Measurements from ENCODE around the gene SYCE3.

DNA sequence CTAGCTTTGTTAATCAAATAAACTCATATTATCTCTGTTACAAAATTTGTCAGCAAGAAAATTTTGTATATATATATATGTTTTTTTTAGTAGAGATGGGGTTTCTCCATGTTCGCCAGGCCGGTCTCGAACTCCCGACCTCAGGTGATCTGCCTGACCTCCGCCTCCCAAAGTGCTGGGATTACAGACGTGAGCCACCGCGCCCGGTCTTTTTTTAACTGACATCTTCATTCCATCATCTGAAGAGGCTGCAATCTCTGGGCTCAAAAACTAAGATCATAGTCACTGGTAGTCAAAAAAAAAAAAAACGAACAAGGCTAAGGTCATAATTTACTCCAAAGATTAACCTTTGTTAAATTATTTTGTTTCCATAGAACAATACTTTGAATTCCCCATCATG is 22.3 kb downstream of the SYCE3 start:
- TF ChIP-seq, protein P1, sequence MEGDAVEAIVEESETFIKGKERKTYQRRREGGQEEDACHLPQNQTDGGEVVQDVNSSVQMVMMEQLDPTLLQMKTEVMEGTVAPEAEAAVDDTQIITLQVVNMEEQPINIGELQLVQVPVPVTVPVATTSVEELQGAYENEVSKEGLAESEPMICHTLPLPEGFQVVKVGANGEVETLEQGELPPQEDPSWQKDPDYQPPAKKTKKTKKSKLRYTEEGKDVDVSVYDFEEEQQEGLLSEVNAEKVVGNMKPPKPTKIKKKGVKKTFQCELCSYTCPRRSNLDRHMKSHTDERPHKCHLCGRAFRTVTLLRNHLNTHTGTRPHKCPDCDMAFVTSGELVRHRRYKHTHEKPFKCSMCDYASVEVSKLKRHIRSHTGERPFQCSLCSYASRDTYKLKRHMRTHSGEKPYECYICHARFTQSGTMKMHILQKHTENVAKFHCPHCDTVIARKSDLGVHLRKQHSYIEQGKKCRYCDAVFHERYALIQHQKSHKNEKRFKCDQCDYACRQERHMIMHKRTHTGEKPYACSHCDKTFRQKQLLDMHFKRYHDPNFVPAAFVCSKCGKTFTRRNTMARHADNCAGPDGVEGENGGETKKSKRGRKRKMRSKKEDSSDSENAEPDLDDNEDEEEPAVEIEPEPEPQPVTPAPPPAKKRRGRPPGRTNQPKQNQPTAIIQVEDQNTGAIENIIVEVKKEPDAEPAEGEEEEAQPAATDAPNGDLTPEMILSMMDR (conservative IDR thresholded peaks at IDR 0.05; ENCODE audit: low read length) = no peak
- no peak for TF ChIP-seq EZH2phosphoT487 (IDR thresholded peaks at IDR 0.05; ENCODE audit: borderline replicate concordance, low read depth, low read length)

All from OCI-LY7 (cell line).